ENCODE measurements around the gene CCDC38. TPM values are rescaled to one million over a fixed set of nuclear protein-coding genes. Genes with fewer than 3 reads are reported as not detected.

The CCDC38 gene
- total RNA-seq, 2 experiments from 2014 or later = 0.24 TPM; not detected in 1

DNA sequence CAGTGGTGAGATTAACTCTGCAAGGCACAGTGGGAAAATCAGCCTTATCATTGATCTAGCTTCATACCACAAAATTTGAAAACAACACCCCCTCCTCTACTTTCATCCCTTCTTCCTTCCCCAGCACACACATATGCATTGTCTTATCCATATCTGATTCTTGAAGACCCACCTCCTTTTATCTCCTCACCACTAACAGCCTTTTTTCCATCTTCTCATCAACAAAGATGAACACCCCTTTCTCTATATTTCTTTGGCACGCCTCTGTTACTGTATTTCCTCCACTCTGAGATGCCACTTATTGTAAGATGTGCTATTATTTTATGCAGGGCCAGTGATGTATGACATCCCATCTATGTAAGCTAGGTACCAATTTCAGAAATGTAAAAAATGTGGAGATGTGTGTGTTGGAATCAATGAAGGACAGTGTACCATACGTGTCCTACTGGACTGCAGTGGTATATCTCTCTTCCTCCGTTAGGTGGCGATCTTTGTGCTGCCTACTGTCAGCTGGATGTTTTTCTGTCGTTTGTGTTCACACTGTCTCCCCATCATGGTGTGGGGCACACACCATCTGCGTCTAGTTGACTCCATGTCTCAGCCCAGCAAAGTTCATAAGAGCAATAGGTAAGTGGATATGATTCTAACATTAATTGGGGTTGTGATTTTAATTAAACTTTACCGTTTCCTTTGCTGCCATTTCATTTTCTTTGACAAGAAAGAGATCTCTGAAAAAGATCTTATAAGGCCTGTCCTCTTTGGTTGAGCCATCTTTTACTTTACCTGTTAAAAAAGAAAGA lies 24.0 kb downstream of the CCDC38 start:
- CTCF ChIA-PET = interaction anchor here (0.6 to 4.1 kb wide), 30 partner anchors 10 to 598 kb away, joined by 3 to 84 read pairs (median 3); partner anchors contain the start of genes AMDHD1, CCDC38, HAL and LTA4H
- DNase-seq = peak; percentile 58
- no peak overlapping the region for H3K4me3 Mint-ChIP-seq
- no peaks in the 10 kb centered on the region for H3K36me3 Mint-ChIP-seq
- peaks cover 5% of the 10 kb centered on the region for H3K9me3 Mint-ChIP-seq
- POLR2A ChIA-PET = interaction anchor here (1.1 kb wide), 1 partner anchor 80 kb away, joined by 3 read pairs; no protein-coding TSS in a partner anchor
- peaks cover 2% of the 10 kb centered on the region for H3K27me3 Mint-ChIP-seq
- intact Hi-C loops (cut with micrococcal nuclease) = loop anchor here (1.0 to 2.0 kb wide), 3 partner anchors 24 to 598 kb away; partner anchors contain the start of genes AMDHD1 and CCDC38
- H3K4me1 Mint-ChIP-seq (ENCODE audit: low read depth) = no peaks in the 10 kb centered on the region
- H3K27ac Mint-ChIP-seq = no peak overlapping the region

DNA sequence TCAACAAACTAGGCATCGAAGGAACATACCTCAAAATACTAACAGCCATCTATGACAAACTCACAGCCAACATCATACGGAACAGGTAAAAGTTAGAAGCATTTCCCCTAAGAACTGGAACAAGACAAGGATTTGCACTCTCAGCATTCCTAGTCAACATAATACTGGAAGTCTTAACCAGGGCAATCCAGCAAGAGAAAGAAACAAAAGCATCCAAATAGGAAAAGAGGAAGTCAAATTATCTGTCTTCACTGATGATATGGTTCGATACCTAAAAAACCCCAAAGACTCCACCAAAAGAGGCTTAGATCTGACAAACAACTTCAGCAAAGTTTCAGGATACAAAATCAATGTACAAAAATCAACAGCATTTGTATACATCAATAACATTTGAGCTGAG lies 32.5 kb downstream of the CCDC38 start:
- H3K27ac Mint-ChIP-seq = no peak overlapping the region
- no peaks in the 10 kb centered on the region for H3K9me3 Mint-ChIP-seq
- DNase-seq = no peak
- no peak overlapping the region for H3K4me3 Mint-ChIP-seq
- intact Hi-C loops (cut with micrococcal nuclease) = no loop called here
- no peaks in the 10 kb centered on the region for H3K4me1 Mint-ChIP-seq (ENCODE audit: low read depth)
- no peaks in the 10 kb centered on the region for H3K27me3 Mint-ChIP-seq
- H3K36me3 Mint-ChIP-seq = no peaks in the 10 kb centered on the region
- CTCF ChIA-PET = no interaction called here
- POLR2A ChIA-PET = no interaction called here

DNA sequence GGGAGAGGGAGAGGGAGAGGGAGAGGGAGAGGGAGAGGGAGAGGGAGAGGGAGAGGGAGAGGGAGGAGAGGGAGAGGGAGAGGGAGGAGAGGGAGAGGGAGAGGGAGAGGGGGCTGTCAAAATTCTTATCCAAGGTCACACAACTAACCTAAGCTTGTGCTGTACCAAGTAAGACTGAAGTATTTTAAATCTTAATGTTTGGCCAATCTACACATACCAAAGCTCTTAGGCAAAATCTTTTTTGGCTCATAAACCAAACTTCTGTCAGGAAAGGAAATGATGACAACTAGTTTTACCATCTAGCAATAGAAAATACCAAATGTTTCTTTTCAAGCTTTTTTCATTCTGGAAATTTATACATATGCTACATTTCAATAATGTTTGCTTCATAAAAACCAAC lies 33.8 kb downstream of the CCDC38 start:
- DNase-seq = no peak
- ChIA-PET CTCF (interaction anchor here (0.7 kb wide), 1 partner anchor 10 kb away, joined by 3 read pairs; no protein-coding TSS in a partner anchor), POLR2A (interaction anchor here (0.6 kb wide), 1 partner anchor 91 kb away, joined by 5 read pairs; no protein-coding TSS in a partner anchor)
- no peaks in the 10 kb centered on the region for H3K27me3 Mint-ChIP-seq
- no peak overlapping the region for H3K4me3 Mint-ChIP-seq
- no peaks in the 10 kb centered on the region for H3K4me1 Mint-ChIP-seq (ENCODE audit: low read depth)
- H3K27ac Mint-ChIP-seq = no peak overlapping the region
- intact Hi-C loops (cut with micrococcal nuclease) = no loop called here
- peaks cover 2% of the 10 kb centered on the region for H3K9me3 Mint-ChIP-seq
- H3K36me3 Mint-ChIP-seq = no peaks in the 10 kb centered on the region

DNA sequence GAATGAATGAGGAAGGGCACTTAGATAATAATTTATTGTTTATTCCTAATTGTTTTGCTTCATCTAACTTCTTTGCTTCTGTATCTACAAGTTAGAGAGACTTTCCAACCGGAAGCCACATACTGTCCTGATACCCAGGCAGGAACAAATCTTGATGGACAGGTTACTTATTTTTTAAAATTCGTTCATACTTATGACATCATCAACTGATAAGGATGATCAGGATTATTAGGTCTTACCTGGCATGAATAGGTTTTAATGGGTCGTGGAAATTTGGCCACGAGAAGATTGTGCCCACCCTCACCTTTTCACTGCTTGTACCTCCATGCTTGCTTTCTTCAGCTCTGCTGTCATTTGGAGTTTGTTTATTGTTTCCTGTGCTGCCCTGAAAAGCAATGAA lies 44.3 kb downstream of the CCDC38 start:
- no peak overlapping the region for H3K4me3 Mint-ChIP-seq
- DNase-seq = no peak
- H3K36me3 Mint-ChIP-seq = no peaks in the 10 kb centered on the region
- ChIA-PET CTCF (no interaction called here), POLR2A (no interaction called here)
- H3K4me1 Mint-ChIP-seq (ENCODE audit: low read depth) = no peaks in the 10 kb centered on the region
- no peak overlapping the region for H3K27ac Mint-ChIP-seq
- intact Hi-C loops (cut with micrococcal nuclease) = no loop called here
- H3K9me3 Mint-ChIP-seq = peaks cover under 1% of the 10 kb centered on the region
- peaks cover 15% of the 10 kb centered on the region for H3K27me3 Mint-ChIP-seq

DNA sequence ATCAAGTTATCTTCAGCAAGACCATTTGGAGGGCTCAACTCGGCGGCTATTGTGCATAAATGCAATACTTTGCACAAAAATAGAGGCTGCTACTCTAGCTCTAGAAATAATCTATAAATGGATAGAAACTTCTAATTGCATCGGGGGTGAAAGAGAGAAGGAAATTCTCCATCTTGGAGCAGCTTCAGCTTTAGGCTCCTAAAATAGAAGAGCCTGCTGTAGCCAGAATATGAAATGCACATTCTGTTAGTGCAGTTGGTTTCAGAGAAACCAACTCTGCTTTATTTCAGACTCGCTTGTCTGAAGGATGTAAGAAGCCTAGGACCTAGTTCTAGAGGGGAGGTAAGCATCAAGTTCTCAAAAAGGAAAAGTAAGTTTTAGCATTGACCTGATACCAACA lies 45.6 kb downstream of the CCDC38 start:
- Mint-ChIP-seq H3K36me3 (no peaks in the 10 kb centered on the region), H3K27me3 (peaks cover 15% of the 10 kb centered on the region), H3K4me3 (no peak overlapping the region), H3K27ac (no peak overlapping the region), H3K9me3 (no peaks in the 10 kb centered on the region), H3K4me1 (ENCODE audit: low read depth) (no peaks in the 10 kb centered on the region)
- ChIA-PET POLR2A (no interaction called here), CTCF (interaction anchor here (1.1 kb wide), 1 partner anchor 12 kb away, joined by 3 read pairs; no protein-coding TSS in a partner anchor)
- intact Hi-C loops (cut with micrococcal nuclease) = no loop called here
- DNase-seq = no peak

DNA sequence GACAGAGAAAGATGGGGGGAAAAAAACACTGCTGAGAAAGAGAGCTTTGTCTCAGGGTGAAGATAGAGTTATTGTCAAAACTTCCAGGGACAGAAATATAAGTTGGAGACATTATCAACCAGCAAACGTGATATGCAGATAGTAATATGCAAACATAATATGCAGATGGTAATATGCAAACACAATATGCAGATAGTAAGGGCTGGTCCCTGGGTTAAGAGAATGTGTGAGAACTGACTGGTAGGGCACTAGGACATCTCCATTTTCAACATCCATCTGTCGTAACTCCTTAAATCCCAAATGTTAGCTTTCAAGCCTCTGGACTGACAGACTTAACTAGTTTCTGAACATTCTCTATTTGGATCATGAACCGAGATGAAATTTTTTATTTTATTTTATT lies 51.5 kb downstream of the CCDC38 start:
- H3K4me3 Mint-ChIP-seq = no peak overlapping the region
- H3K27me3 Mint-ChIP-seq = peaks cover 6% of the 10 kb centered on the region
- POLR2A ChIA-PET = no interaction called here
- no peak for DNase-seq
- no peaks in the 10 kb centered on the region for H3K9me3 Mint-ChIP-seq
- intact Hi-C loops (cut with micrococcal nuclease) = no loop called here
- no peaks in the 10 kb centered on the region for H3K4me1 Mint-ChIP-seq (ENCODE audit: low read depth)
- H3K36me3 Mint-ChIP-seq = no peaks in the 10 kb centered on the region
- CTCF ChIA-PET = no interaction called here
- no peak overlapping the region for H3K27ac Mint-ChIP-seq

DNA sequence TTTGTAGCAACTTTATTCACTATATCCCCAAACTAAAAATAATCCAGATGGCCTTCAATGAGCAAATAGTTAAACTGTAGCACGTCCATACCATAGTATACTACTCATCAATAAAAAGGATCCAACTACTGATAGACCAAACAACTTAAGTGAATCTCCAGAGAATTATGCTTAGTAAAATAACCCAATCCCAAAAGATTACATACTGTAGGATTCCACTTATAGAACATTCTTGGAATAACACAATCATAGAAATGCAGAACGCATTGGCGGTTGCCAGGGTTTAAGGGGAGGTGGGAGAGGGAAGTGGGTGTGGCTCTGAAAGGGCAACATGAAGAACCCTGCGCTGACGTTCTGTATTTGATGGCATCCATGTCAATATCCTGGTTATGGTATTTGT lies 55.1 kb downstream of the CCDC38 start:
- no peak for DNase-seq
- CTCF ChIA-PET = no interaction called here
- H3K4me3 Mint-ChIP-seq = no peak overlapping the region
- no peaks in the 10 kb centered on the region for H3K4me1 Mint-ChIP-seq (ENCODE audit: low read depth)
- no peak overlapping the region for H3K27ac Mint-ChIP-seq
- no peaks in the 10 kb centered on the region for H3K36me3 Mint-ChIP-seq
- H3K27me3 Mint-ChIP-seq = no peaks in the 10 kb centered on the region
- POLR2A ChIA-PET = no interaction called here
- intact Hi-C loops (cut with micrococcal nuclease) = no loop called here
- H3K9me3 Mint-ChIP-seq = peaks cover 3% of the 10 kb centered on the region

DNA sequence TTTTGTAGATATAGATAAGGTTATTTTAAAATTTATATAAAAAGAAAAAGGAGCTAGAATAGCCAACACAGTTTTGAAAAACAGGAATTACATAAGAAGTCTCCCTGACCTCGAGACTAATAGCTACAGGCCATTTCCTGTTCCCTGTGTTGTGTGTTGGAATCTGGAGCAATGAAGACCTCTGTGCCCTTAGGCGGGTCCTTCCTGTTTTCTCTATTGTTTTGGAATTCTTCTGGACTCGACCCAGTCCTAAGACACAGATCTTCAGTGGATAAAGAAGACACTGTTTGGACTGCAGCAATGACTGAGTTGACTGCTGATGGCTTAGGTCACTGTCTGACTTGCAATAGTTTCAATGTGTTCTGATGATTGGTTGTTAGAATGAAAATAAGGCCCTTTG lies 57.4 kb downstream of the CCDC38 start:
- peaks cover 3% of the 10 kb centered on the region for H3K9me3 Mint-ChIP-seq
- no peak overlapping the region for H3K27ac Mint-ChIP-seq
- H3K36me3 Mint-ChIP-seq = no peaks in the 10 kb centered on the region
- DNase-seq = no peak
- ChIA-PET POLR2A (no interaction called here), CTCF (interaction anchor here (0.7 kb wide), 1 partner anchor 11 kb away, joined by 3 read pairs; no protein-coding TSS in a partner anchor)
- no peak overlapping the region for H3K4me3 Mint-ChIP-seq
- no peaks in the 10 kb centered on the region for H3K27me3 Mint-ChIP-seq
- H3K4me1 Mint-ChIP-seq (ENCODE audit: low read depth) = no peaks in the 10 kb centered on the region
- intact Hi-C loops (cut with micrococcal nuclease) = no loop called here

DNA sequence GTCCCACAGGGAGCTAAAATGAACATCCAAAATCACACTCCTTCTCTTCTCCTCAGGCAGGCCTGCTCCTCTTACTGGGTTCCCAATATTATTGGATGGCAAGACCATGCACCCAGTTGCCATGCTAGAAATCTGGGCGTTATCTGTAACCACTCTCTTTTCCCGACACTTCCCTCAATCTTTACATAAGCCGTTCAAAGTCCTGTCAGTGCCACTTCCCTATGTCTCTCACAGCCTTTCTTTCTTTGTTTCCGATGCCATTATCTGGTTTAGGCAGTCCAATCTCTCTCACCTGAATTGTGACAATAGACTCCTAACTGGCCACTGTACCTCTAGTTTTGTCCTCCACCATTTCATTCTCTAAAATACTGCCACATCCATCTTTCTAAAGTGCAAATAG lies 59.5 kb downstream of the CCDC38 start:
- H3K27me3 Mint-ChIP-seq = no peaks in the 10 kb centered on the region
- H3K9me3 Mint-ChIP-seq = peaks cover 3% of the 10 kb centered on the region
- no peaks in the 10 kb centered on the region for H3K36me3 Mint-ChIP-seq
- CTCF ChIA-PET = no interaction called here
- H3K27ac Mint-ChIP-seq = no peak overlapping the region
- intact Hi-C loops (cut with micrococcal nuclease) = no loop called here
- H3K4me1 Mint-ChIP-seq (ENCODE audit: low read depth) = no peaks in the 10 kb centered on the region
- no peak for DNase-seq
- H3K4me3 Mint-ChIP-seq = no peak overlapping the region
- POLR2A ChIA-PET = no interaction called here

DNA sequence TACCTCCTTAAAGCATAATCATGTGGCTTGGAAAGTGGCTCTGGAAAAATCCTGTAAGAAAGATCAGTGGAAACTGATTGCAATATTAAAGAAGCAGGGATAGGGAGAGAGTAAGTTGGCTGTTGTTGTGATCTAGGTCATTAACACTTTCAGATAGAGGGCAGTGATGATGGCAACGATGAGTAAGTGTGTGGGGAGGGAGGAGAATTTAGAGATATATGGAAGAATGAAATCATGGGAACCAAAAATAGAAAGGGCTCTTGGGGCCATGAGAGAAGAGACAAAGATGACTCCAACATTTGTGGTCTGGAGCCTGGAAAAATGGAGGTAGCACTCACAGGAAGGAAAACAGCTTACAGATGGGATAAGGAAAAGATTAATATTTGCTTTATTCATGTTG lies 60.3 kb downstream of the CCDC38 start:
- peaks cover 3% of the 10 kb centered on the region for H3K9me3 Mint-ChIP-seq
- no peak overlapping the region for H3K27ac Mint-ChIP-seq
- H3K36me3 Mint-ChIP-seq = no peaks in the 10 kb centered on the region
- POLR2A ChIA-PET = no interaction called here
- H3K4me1 Mint-ChIP-seq (ENCODE audit: low read depth) = no peaks in the 10 kb centered on the region
- intact Hi-C loops (cut with micrococcal nuclease) = no loop called here
- CTCF ChIA-PET = interaction anchor here (0.6 kb wide), 1 partner anchor 64 kb away, joined by 3 read pairs; no protein-coding TSS in a partner anchor
- no peak for DNase-seq
- H3K27me3 Mint-ChIP-seq = no peaks in the 10 kb centered on the region
- H3K4me3 Mint-ChIP-seq = no peak overlapping the region

DNA sequence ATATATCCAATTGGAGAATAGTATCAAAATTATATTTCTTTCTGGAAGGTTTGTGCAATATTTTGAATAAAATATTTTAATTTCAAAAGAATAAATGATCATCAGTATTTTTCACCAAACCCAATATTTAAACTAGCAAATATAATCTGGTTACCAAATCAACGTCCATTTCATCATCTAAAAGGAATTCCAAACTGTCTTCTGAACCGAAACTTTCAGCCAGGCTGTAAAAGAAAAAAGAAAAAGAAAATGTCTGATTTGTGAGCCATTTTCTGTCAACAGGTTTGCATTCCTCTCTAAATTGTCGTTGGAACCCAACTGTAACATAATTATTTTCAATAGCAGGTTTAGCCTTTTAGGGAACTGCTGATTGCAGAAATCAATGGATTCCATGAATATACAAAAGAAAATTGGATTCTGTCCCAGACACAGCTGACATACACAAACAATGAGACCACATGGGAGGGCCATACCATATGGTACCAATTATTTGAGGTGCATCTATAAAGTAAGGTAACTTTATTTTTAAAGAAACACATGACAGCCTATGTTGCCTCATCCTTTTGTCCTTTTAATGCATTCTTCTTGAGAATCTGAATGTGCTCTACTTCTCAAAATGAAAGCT lies 61.0 kb downstream of the CCDC38 start:
- H3K27me3 Mint-ChIP-seq = no peaks in the 10 kb centered on the region

DNA sequence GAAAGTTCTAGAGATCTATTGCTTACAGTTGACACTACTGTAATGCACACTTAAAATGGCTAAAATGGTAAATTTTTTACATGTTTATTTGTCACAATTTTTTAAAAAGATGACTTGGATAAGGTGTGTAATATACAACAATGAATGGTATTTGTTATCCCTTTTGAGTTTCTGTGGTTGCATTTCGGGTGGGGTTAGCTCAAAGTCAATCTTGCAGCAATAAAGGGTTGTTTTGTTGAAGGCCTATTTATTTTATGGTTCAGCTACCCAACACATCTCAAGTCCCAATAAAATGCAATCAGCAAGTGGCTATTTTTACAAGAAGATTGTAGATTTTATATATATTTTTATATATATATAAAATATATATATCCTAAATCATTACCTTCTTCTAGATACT lies 61.5 kb downstream of the CCDC38 start:
- H3K27me3 Mint-ChIP-seq = no peaks in the 10 kb centered on the region
- intact Hi-C loops (cut with micrococcal nuclease) = no loop called here
- H3K9me3 Mint-ChIP-seq = peaks cover 3% of the 10 kb centered on the region
- H3K27ac Mint-ChIP-seq = no peak overlapping the region
- ChIA-PET CTCF (no interaction called here), POLR2A (no interaction called here)
- no peak overlapping the region for H3K4me3 Mint-ChIP-seq
- DNase-seq = no peak
- H3K36me3 Mint-ChIP-seq = no peaks in the 10 kb centered on the region
- no peaks in the 10 kb centered on the region for H3K4me1 Mint-ChIP-seq (ENCODE audit: low read depth)

More for the DNA sequence above, 61.0 kb downstream of the CCDC38 start:
- no peak for DNase-seq
- H3K4me1 Mint-ChIP-seq (ENCODE audit: low read depth) = no peaks in the 10 kb centered on the region
- H3K4me3 Mint-ChIP-seq = no peak overlapping the region
- intact Hi-C loops (cut with micrococcal nuclease) = no loop called here
- no peaks in the 10 kb centered on the region for H3K36me3 Mint-ChIP-seq
- ChIA-PET CTCF (interaction anchor here (0.6 kb wide), 1 partner anchor 64 kb away, joined by 3 read pairs; no protein-coding TSS in a partner anchor), POLR2A (no interaction called here)
- peaks cover 3% of the 10 kb centered on the region for H3K9me3 Mint-ChIP-seq
- no peak overlapping the region for H3K27ac Mint-ChIP-seq
